Mesothelial cell of epicardium (in vitro differentiated cells): ENCODE measurements around the gene GCM1. TPM values are rescaled to one million over a fixed set of nuclear protein-coding genes. Genes with fewer than 3 reads are reported as not detected.

Experiments used
- DNase-seq, 2 experiments: peaks; one replicate each; pipeline ENCODE4 v3.0.0; 2021; ENCODE audit warnings: low spot score in 2 of 2; ENCODE audit not compliant: unreplicated experiment in 2 of 2
- H3K27ac Mint-ChIP-seq: 2 replicates; pipeline ENCODE4 v1.8.0; 2021; ENCODE audit warnings: mixed read lengths
- H3K27me3 Mint-ChIP-seq: 2 replicates; pipeline ENCODE4 v1.8.0; 2021; ENCODE audit warnings: low read depth, mixed read lengths
- H3K36me3 Mint-ChIP-seq: 2 replicates; pipeline ENCODE4 v1.8.0; 2021; ENCODE audit warnings: mixed read lengths
- H3K4me1 Mint-ChIP-seq: 2 replicates; pipeline ENCODE4 v1.8.0; 2021; ENCODE audit warnings: mixed read lengths
- H3K4me3 Mint-ChIP-seq: 2 replicates; pipeline ENCODE4 v1.8.0; 2021; ENCODE audit warnings: mild to moderate bottlenecking, moderate library complexity, mixed read lengths
- H3K9me3 Mint-ChIP-seq: 2 replicates; pipeline ENCODE4 v1.8.0; 2021; ENCODE audit warnings: mixed read lengths
- total RNA-seq: library from RNA; stranded (reverse); gene quantifications from 3 replicates; pipeline ENCODE4 v1.2.1, GENCODE V29; 2021
- TF ChIP-seq, protein P1 (sequence below): fragments of 200-600 bp; sonication (generic); IDR thresholded peaks from one replicate; pipeline ENCODE4 v1.5.0; 2021; ENCODE audit warnings: antibody characterized with exemption; ENCODE audit not compliant: unreplicated experiment

Gene GCM1
- total RNA-seq, 1 donor from 2014 or later, result not detected

DNA sequence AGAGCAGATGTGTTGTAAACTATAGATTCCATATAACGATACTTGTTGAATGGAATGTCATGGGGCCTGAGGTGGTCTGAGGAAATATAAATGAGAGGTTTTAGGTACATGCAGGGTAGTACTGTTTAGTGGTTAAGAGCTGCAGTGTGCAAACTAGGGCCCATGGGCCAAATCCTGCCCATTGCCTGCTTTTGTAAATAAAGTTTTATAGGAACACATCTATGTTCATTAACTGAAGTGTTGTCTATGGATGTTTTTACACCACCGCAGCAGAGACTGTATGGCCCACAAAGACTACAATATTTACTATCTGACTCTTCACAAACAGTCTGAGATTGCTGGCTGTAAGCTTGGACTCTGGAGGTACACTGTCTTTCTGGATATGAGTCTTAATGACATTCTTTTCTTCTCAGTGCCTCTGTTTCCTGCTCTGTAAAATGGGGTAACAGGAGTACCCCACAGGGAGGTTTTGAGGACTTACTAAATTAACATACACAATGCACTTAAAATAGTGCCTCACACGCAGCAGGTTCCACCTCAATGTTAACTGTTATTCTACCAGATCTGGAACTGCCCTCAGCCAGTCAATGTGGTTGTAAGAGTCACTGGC lies 12.5 kb downstream of the GCM1 start:
- Mint-ChIP-seq H3K27ac (no peak overlapping the region), H3K4me1 (peaks cover 2% of the 10 kb centered on the region), H3K27me3 (no peaks in the 10 kb centered on the region), H3K36me3 (no peaks in the 10 kb centered on the region), H3K4me3 (no peak overlapping the region), H3K9me3 (no peaks in the 10 kb centered on the region)
- no peak for DNase-seq
- TF ChIP-seq, protein P1, sequence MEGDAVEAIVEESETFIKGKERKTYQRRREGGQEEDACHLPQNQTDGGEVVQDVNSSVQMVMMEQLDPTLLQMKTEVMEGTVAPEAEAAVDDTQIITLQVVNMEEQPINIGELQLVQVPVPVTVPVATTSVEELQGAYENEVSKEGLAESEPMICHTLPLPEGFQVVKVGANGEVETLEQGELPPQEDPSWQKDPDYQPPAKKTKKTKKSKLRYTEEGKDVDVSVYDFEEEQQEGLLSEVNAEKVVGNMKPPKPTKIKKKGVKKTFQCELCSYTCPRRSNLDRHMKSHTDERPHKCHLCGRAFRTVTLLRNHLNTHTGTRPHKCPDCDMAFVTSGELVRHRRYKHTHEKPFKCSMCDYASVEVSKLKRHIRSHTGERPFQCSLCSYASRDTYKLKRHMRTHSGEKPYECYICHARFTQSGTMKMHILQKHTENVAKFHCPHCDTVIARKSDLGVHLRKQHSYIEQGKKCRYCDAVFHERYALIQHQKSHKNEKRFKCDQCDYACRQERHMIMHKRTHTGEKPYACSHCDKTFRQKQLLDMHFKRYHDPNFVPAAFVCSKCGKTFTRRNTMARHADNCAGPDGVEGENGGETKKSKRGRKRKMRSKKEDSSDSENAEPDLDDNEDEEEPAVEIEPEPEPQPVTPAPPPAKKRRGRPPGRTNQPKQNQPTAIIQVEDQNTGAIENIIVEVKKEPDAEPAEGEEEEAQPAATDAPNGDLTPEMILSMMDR, result no peak

DNA sequence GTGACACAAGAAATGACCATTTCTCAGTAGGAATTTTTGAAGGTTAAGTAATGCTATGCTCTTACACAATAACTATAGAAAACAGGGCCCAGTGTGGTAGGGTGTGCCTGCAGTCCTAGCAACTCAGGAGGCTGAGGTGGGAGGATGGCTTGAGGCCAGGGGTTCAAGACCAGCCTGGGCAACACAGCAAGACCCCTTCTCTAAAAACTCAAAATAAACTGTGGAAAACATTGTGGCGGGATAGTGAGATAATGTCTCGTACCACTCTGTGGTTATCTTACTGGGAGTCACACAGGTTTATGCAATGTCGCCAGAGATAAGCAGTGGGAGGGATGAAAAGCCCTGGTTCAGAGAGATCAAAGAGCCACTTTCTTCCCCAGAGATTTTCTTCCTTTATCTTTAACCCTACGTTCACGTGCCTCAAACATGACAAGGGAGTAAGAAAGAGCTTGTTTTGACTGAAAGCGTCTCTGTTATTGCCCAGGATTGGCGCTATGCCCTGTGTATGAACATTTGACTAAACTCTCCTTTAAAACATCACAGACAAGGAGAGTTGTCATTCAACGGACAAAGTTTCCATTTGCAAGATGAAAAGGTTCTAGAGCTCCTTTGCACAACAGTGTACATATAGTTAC lies 13.9 kb downstream of the GCM1 start:
- H3K27me3 Mint-ChIP-seq, result peaks cover under 1% of the 10 kb centered on the region
- no peak overlapping the region for H3K4me3 Mint-ChIP-seq
- no peak overlapping the region for H3K27ac Mint-ChIP-seq
- H3K4me1 Mint-ChIP-seq, result no peaks in the 10 kb centered on the region
- no peaks in the 10 kb centered on the region for H3K9me3 Mint-ChIP-seq
- no peaks in the 10 kb centered on the region for H3K36me3 Mint-ChIP-seq
- TF ChIP-seq, protein P1, result no peak
- DNase-seq, result no peak

DNA sequence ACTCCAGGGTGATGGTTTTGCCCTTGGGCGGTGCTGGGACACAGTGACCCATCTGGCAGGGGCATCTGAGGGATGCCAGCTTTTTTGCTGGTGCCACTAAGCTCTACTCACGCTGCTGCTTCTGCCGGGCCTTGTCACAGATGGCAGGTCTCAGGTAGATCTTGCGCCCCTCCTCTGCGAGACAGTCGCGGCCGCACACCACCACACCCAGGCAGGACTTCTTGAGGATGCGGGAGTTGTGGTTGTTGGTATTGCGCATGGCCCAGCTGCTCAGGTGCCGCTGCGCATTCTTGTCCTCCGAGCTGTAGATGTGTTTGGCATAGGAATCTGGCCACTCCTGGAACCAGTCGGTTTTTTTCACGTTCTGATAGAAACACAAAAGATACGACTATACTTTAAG lies 14.7 kb downstream of the GCM1 start:
- Mint-ChIP-seq H3K4me3 (no peak overlapping the region), H3K4me1 (no peaks in the 10 kb centered on the region), H3K27me3 (peaks cover 3% of the 10 kb centered on the region), H3K27ac (no peak overlapping the region), H3K36me3 (no peaks in the 10 kb centered on the region), H3K9me3 (no peaks in the 10 kb centered on the region)
- TF ChIP-seq, protein P1, result no peak
- DNase-seq, result no peak

DNA sequence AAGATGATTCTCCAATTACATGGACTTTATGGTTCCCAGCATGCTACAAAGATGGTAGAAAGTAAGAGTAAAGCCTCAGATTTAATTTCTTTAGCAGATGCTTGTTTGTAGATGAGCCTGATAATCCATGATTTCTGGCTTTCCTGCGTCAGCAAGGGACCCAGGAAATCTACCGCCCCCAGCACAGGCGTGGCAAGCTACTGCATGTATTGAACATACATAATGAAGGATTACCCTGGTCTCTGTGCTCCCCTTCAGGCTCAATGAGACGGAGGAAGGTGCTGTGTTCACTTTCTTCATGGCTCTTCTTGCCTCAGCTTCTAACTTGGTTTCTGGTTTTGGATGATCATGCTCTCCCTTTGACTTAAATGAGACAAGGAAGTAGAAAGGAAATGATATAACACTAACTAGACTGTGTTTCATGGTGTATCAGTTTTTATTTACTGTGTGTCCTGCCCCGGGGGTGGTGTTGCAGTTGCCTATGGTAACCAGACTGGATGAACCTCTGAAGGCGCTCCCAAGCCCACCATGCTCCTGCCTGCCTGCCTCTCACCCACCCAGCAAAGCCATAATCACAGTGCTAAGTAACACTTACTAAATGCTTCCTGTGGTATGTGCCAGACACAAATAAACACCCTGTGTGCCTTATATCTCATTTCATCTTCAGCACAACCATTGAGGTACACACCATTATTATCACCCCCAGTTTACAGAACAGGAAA lies 17.9 kb downstream of the GCM1 start:
- no peaks in the 10 kb centered on the region for H3K9me3 Mint-ChIP-seq
- H3K27ac Mint-ChIP-seq, result no peak overlapping the region
- no peaks in the 10 kb centered on the region for H3K36me3 Mint-ChIP-seq
- H3K27me3 Mint-ChIP-seq, result peaks cover 3% of the 10 kb centered on the region
- TF ChIP-seq, protein P1, result no peak
- no peak for DNase-seq
- no peaks in the 10 kb centered on the region for H3K4me1 Mint-ChIP-seq
- H3K4me3 Mint-ChIP-seq, result no peak overlapping the region

DNA sequence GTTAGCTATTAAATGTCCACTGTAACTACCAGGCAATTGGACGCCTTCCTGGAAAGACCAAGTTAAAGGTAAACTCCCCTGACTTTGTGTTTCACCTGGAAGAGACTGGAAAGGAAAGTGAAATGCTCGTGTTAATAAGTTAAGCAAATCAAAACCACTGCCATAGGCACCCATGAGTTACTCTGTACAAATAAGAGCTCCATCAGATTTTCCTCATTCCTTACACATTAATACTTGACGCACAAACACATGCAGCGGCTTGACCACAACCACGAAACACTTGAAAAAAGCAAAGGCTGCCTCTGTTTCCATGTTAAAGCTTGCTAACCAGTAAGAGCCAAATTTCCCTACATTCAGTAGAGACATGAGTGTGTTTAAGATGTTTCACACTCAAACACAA lies 19.8 kb downstream of the GCM1 start:
- Mint-ChIP-seq H3K4me3 (no peak overlapping the region), H3K9me3 (no peaks in the 10 kb centered on the region), H3K27me3 (peaks cover 3% of the 10 kb centered on the region), H3K27ac (no peak overlapping the region), H3K4me1 (no peaks in the 10 kb centered on the region), H3K36me3 (no peaks in the 10 kb centered on the region)
- no peak for DNase-seq
- TF ChIP-seq, protein P1, result no peak
